Measurements from ENCODE around the gene RASGRP1.

- TF ChIP-seq CTCF (conservative IDR thresholded peaks at IDR 0.05) (no peak), EZH2 (IDR thresholded peaks at IDR 0.05; ENCODE audit: low read depth) (no peak)
Observed at GRCh38 chr15:38576261-38576660, 11.6 kb upstream of the RASGRP1 start.

Measured in PC-9 (cell line).